KOPT-K1 (cell line): ENCODE results near the gene OR2AJ1.

Source experiments
- H3K27ac ChIP-seq: fragments of 200-600 bp; sonication (generic); 2 replicates; pipeline ENCODE4 v1.5.1; 2016; ENCODE audit warnings: antibody characterized with exemption, mild to moderate bottlenecking, low read depth, low read length; ENCODE audit not compliant: poor library complexity, severe bottlenecking
- H3K36me3 ChIP-seq: fragments of 200-600 bp; sonication (generic); 2 replicates; pipeline ENCODE4 v1.5.1; 2017; ENCODE audit warnings: antibody characterized with exemption, mild to moderate bottlenecking, low read length, moderate library complexity; ENCODE audit not compliant: insufficient read depth
- H3K9me3 ChIP-seq: fragments of 200-600 bp; sonication (generic); 2 replicates; pipeline ENCODE4 v1.5.1; 2017; ENCODE audit warnings: antibody characterized with exemption, low read length, mild to moderate bottlenecking; ENCODE audit not compliant: insufficient read depth, poor library complexity, severe bottlenecking

Gene OR2AJ1

GRCh38 chr1:247924868-247925267, at the start of gene OR2AJ1:
Gene OR2AJ1 (plus strand): TSS chr1:247924889. CDS start chr1:247933769, 8,880 bp downstream.
- H3K9me3 ChIP-seq = no peaks in the 10 kb centered on the region
- no peaks in the 10 kb centered on the region for H3K36me3 ChIP-seq
- H3K27ac ChIP-seq = no peak within 1 kb of the TSS

GRCh38 chr1:247883346-247883745, 41.3 kb upstream of the OR2AJ1 start:
- H3K9me3 ChIP-seq = no peaks in the 10 kb centered on the region
- no peaks in the 10 kb centered on the region for H3K36me3 ChIP-seq
- no peak overlapping the region for H3K27ac ChIP-seq

- no peak overlapping the region for H3K27ac ChIP-seq
- H3K9me3 ChIP-seq = no peaks in the 10 kb centered on the region
- H3K36me3 ChIP-seq = no peaks in the 10 kb centered on the region
Observed at GRCh38 chr1:247884797-247885413, 39.8 kb upstream of the OR2AJ1 start.

- Histone ChIP-seq H3K36me3 (no peaks in the 10 kb centered on the region), H3K27ac (no peak within 1 kb of the TSS), H3K9me3 (no peaks in the 10 kb centered on the region)
Observed at GRCh38 chr1:247895163-247895637, 29.5 kb upstream of the OR2AJ1 start, which contains the start of gene OR2W3. Gene OR2W3 (plus strand): TSS chr1:247895587. CDS start chr1:247895587, 0 bp downstream.

GRCh38 chr1:247895976-247896375, 28.7 kb upstream of the OR2AJ1 start:
- no peak overlapping the region for H3K27ac ChIP-seq
- no peaks in the 10 kb centered on the region for H3K36me3 ChIP-seq
- H3K9me3 ChIP-seq = no peaks in the 10 kb centered on the region

- H3K36me3 ChIP-seq = no peaks in the 10 kb centered on the region
- peaks cover 6% of the 10 kb centered on the region for H3K9me3 ChIP-seq
- no peak overlapping the region for H3K27ac ChIP-seq
Observed at GRCh38 chr1:247904122-247904521, 20.6 kb upstream of the OR2AJ1 start.

GRCh38 chr1:247905181-247905580, 19.5 kb upstream of the OR2AJ1 start:
- H3K9me3 ChIP-seq = peaks cover 6% of the 10 kb centered on the region
- H3K27ac ChIP-seq = no peak overlapping the region
- no peaks in the 10 kb centered on the region for H3K36me3 ChIP-seq

GRCh38 chr1:247905910-247906503, 18.7 kb upstream of the OR2AJ1 start:
- Histone ChIP-seq H3K27ac (no peak overlapping the region), H3K9me3 (peaks cover 6% of the 10 kb centered on the region), H3K36me3 (no peaks in the 10 kb centered on the region)

GRCh38 chr1:247906504-247907047, 18.1 kb upstream of the OR2AJ1 start:
- Histone ChIP-seq H3K36me3 (no peaks in the 10 kb centered on the region), H3K27ac (no peak overlapping the region), H3K9me3 (peaks cover 6% of the 10 kb centered on the region)

- Histone ChIP-seq H3K9me3 (peaks cover 6% of the 10 kb centered on the region), H3K27ac (no peak overlapping the region), H3K36me3 (no peaks in the 10 kb centered on the region)
Observed at GRCh38 chr1:247908766-247909165, 15.9 kb upstream of the OR2AJ1 start.

GRCh38 chr1:247913786-247914185, 10.9 kb upstream of the OR2AJ1 start:
- Histone ChIP-seq H3K36me3 (no peaks in the 10 kb centered on the region), H3K9me3 (no peaks in the 10 kb centered on the region), H3K27ac (no peak overlapping the region)

GRCh38 chr1:247914941-247915662, 9.6 kb upstream of the OR2AJ1 start:
- H3K9me3 ChIP-seq = no peaks in the 10 kb centered on the region
- H3K27ac ChIP-seq = no peak overlapping the region
- H3K36me3 ChIP-seq = no peaks in the 10 kb centered on the region

- no peaks in the 10 kb centered on the region for H3K36me3 ChIP-seq
- H3K9me3 ChIP-seq = no peaks in the 10 kb centered on the region
- H3K27ac ChIP-seq = no peak within 1 kb of the TSS
Observed at GRCh38 chr1:247919952-247920351, 4.7 kb upstream of the OR2AJ1 start, which contains the start of gene OR2T8. Gene OR2T8 (plus strand): TSS chr1:247920252. CDS start chr1:247921018, 766 bp downstream.

- Histone ChIP-seq H3K9me3 (no peaks in the 10 kb centered on the region), H3K36me3 (no peaks in the 10 kb centered on the region)
Observed at GRCh38 chr1:247923941-247924340, 748 bp upstream of the OR2AJ1 start.

GRCh38 chr1:247933989-247934388, 9.3 kb downstream of the OR2AJ1 start:
- no peaks in the 10 kb centered on the region for H3K36me3 ChIP-seq
- peaks cover 8% of the 10 kb centered on the region for H3K9me3 ChIP-seq
- no peak overlapping the region for H3K27ac ChIP-seq

More at GRCh38 chr1:247923941-247924340, 748 bp upstream of the OR2AJ1 start:
- H3K27ac ChIP-seq = no peak overlapping the region
